IPS-18c (cell line): ENCODE results near the gene DNLZ.
"Not testable (repeated sequence)": the region's sequence is repeated elsewhere in the genome, so short reads cannot be mapped to it uniquely, and the experiment has no call there.

Experiments
- H3K4me3 ChIP-seq: 2 replicates; pipeline ENCODE4 v1.7.0; 2013; ENCODE audit warnings: low read depth, mild to moderate bottlenecking, low read length, moderate library complexity; ENCODE audit not compliant: insufficient read depth
- H3K9me3 ChIP-seq: one replicate; pipeline ENCODE4 v1.6.1; 2013; ENCODE audit warnings: mild to moderate bottlenecking, low read length, moderate library complexity; ENCODE audit not compliant: control insufficient read depth, insufficient read depth

The DNLZ gene

DNA sequence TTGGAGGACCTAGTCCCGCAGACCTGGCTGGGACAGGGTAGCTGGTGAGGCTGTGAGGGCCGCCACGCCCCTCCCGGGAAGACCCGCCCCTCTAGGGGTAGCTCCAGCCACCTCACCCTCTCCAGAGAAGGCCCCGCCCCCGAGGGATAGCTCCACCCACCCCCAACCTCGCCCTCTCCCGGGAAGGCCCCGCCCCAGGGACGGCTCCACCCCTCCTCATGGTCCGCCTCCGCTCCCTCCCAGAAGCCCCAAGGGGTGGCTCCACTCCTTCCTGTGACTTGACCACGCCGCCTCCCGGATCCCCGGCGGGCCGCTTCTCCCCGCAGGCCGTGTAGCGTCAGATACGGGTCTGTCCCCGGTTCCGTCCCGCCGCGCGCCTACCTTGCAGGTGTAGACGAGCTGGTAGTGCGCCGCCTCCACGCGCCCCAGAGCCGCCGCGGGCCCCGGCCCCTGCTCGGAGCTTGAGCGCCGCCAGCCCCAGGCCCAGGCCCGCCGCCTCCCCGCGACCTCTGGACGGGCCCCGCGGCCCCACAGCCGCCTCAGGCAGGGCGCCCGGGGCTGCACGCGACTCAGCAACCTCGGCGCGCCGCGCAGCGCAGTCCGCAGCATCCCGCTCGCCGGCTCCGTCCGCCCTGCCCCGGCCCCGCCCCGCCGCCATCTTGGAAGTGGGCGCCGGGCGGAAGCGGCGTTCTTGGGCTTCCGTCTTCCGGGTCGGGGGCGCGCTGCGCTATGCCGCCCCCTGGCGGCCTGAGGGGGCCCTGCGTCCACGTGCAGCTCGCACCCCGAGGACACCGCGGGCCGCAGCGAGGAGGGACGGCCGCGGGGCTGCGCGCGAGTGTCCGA, at the start of gene DNLZ:
TSS of gene DNLZ (minus strand) at position 639 of the 843 bp plus-strand sequence. CDS start at position 609, 30 bp downstream.
- no peaks in the 10 kb centered on the region for H3K9me3 ChIP-seq
- H3K4me3 ChIP-seq, result peak within 1 kb of the TSS; percentile 89

DNA sequence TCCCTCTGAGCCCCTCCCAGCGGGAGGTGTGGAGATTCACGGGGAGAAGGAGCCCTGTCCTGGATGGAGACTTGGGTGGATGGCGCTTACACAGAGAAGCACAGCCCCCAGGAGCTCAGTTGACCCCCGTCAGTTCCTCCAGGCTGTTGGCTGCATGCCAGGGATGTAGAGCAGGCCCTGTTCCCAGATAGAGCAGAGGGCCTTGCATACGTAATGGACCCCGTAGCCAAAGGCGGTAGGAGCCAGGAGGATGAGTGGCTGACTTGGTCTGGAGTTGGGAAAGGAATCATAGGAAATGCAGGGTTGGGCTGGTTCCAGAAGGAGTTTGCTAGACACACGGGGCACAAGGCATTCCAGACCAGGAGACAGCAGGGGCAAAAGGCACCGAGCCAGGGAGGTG, 49.4 kb upstream of the DNLZ start:
- Histone ChIP-seq H3K4me3 (no peak overlapping the region), H3K9me3 (no peaks in the 10 kb centered on the region)

DNA sequence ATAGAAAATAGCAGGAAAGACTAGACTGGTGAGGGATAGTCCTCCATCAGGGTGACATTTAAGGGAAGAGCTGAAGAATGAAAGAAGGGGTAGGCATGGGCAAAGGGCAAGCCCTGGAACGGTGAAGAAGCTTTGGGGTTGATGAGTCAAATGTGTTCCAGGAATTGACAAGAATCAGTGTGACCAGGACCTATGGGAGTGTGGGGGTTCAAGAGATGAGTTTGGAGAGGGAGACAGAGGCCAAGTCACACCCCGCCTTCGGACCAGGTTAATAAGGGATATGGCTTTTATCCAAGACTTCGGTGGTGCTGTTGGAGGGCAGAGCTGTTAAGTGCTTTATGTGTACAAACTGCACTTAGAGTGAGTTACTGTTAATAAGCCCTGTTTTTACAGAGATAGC, 47.8 kb upstream of the DNLZ start:
- H3K4me3 ChIP-seq, result peak overlapping the region; percentile 96
- H3K9me3 ChIP-seq, result peaks cover 2% of the 10 kb centered on the region

GRCh38 chr9:136410500-136411287, 47.1 kb upstream of the DNLZ start, which contains the start of the genes ENTR1 and PMPCA:
Gene ENTR1 (minus strand): TSS chr9:136410614. CDS start chr9:136410397, 217 bp downstream.
Gene PMPCA (plus strand): TSS chr9:136410658. CDS start chr9:136410669, 11 bp downstream.
- peaks cover 2% of the 10 kb centered on the region for H3K9me3 ChIP-seq
- H3K4me3 ChIP-seq, result peak within 1 kb of the TSS; percentile 96

DNA sequence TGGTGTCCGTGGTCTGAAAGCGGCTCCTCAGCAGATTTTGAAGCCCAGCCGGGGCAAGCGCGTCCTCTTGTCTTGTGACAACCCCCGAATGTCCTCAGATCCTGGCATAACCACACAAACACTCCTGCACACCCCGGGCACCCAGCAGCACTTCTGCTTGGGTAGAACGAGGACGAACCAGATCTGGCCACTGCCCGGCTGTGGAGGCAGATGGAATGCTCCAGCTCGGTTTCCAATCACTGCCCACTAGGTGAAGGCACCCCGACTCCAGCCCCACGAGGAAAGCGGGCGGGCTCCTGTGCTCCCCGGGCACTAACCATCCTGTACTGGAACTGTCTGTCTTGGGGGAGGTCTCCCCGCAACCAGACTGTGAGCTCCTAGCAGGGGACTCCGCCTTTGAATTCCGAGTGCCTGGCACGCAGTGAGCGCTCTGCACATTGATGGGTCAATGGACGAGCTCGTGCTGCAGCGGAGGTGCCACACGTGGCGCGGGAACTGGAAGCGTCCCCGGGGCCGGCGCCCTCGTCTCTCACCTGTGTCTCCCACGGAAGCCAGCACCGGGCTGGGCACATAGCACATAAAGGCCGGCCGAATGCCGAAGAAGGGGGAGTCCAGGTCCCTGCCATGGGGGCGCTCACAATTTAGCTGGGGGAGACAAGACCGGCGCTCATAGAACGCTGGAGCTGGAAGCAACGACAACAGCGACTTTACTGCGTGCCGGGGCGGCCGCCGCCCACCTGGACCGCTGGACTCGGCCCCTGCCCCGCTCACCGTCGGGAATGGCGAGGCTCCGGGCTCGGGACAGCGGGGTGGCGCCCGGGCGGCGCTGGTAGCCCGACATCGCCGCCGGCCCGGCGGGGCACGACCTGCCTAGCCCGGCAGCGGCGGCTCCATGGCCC, 46.3 kb upstream of the DNLZ start:
- peak overlapping the region; percentile 84 for H3K4me3 ChIP-seq
- H3K9me3 ChIP-seq, result peaks cover 2% of the 10 kb centered on the region

DNA sequence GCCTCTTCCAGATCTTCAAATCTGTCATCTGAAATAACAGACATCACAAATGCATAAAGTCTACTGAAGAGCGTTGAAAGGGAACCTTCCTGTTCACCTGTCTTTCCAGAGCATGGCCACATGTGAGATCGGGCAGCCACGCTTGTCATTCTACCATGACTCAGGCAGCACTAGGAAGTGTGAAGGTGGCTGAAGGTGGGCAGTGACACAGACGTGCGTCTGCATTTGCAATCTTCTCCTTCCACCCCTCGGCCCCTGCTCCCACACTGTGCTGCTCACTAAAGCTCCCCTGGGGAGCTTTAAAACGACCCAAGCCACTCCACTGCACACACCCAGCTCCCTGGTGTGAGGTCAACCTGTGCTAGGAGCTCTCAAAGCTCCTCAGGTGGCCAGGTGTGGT, 44.4 kb upstream of the DNLZ start:
- H3K9me3 ChIP-seq, result peaks cover 2% of the 10 kb centered on the region

GRCh38 chr9:136407061-136407460, 43.5 kb upstream of the DNLZ start:
- H3K4me3 ChIP-seq, H3K9me3 ChIP-seq: not testable (repeated sequence)

More for the DNA sequence above, 44.4 kb upstream of the DNLZ start:
- H3K4me3 ChIP-seq, result no peak overlapping the region

DNA sequence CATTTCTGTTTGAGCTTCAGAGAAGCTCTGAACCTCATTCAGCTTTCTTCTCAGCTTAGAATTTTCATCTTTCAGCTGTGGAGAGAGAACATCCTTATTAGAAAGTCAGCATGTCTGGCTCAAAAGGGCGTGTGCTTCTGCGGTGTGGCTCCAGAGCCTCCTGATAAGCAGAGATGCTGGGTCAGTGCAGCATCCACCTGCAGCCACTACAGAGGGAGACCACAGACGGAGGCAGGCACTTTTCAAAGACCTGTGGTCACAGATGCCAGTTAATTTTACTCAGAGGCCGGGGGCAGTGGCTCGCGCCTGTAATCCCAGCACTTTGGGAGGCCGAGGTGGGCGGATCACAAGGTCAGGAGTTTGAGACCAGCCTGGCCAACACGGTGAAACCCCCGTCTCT, 42.4 kb upstream of the DNLZ start:
- not testable (repeated sequence) for H3K9me3 ChIP-seq, H3K4me3 ChIP-seq

DNA sequence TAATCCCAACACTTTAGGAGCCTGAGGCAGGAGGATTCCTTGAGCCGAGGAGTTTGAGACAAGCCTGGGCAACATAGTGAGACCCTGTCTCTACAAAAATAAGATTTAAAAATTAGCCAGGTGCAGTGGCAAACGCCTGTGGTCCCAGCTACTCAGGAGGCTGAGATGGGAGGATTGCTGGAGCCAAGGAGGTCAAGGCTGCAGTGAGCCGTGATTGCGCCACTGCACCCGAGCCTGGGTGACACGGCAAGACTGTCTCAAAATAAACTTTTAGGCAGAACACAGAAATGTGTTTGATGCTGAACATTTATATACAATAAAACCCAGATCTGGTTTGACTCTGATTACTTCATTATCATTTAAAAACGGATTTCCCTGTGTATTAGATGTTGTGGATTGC, 41.9 kb upstream of the DNLZ start:
- H3K9me3 ChIP-seq, result peaks cover 2% of the 10 kb centered on the region

GRCh38 chr9:136404801-136405136, 41.2 kb upstream of the DNLZ start:
- no peak overlapping the region for H3K4me3 ChIP-seq

More for the DNA sequence above, 41.9 kb upstream of the DNLZ start:
- H3K4me3 ChIP-seq, result no peak overlapping the region

GRCh38 chr9:136403915-136404800, 40.6 kb upstream of the DNLZ start:
- Histone ChIP-seq H3K9me3 (peaks cover 2% of the 10 kb centered on the region), H3K4me3 (no peak overlapping the region)

More at GRCh38 chr9:136404801-136405136, 41.2 kb upstream of the DNLZ start:
- H3K9me3 ChIP-seq, result peaks cover 2% of the 10 kb centered on the region

DNA sequence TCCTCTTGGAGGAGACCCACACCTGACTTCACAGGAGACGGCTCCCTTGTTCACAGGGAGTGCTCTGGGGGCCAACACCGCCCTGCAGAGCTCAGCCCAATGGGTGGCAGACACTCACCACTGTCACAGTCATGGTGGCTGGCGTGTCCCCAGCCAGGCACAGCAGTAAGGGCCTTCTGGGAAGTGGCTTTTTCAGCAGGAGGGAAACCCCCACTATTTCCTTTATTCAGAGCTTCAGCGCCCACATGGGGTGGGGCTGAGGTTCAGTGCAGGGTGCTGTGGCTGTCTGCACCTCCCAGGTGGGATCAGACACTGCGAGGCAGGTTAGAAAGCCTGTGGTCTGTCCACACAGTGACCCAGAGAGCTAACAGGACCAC, 40.0 kb upstream of the DNLZ start:
- Histone ChIP-seq H3K9me3 (peaks cover 2% of the 10 kb centered on the region), H3K4me3 (no peak overlapping the region)

GRCh38 chr9:136402067-136402466, 38.5 kb upstream of the DNLZ start:
- peaks cover 2% of the 10 kb centered on the region for H3K9me3 ChIP-seq
- H3K4me3 ChIP-seq, result no peak overlapping the region

DNA sequence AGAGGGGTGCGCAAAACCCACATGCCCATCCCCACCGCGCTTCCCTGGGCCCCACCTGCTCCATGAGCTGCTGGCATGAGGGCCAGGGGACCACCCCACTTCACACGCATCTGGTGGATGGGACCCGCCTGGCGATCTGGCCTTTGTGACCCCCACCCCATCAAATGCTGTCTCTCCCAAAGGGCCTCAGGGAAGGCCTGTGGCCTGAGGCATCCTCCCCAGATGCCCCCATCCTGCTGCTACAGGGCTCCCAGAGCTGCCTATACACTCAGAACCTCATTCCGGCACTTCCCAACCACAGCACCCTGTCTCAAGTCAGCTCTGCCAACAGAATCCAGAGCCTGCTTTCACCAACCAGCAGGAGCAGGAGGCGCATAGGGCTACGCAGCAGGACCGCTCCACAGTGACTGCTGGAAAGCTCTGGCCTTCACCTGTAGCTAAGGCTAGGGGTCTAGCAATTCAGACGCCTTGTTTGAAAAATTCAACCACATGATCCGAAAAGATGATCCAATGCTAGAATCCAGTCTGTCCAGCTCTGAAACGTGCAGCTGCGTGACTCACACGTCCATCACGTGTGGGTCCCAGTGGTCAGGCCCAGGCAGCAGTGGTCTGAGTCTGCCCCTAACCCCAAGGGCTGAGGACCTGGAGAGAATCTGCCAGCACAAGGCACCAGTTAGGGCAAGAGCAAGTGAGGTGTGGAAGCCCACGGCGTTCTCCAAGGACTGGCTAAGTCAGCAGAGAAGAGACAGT, 37.8 kb upstream of the DNLZ start:
- Histone ChIP-seq H3K4me3 (no peak overlapping the region), H3K9me3 (no peaks in the 10 kb centered on the region)

DNA sequence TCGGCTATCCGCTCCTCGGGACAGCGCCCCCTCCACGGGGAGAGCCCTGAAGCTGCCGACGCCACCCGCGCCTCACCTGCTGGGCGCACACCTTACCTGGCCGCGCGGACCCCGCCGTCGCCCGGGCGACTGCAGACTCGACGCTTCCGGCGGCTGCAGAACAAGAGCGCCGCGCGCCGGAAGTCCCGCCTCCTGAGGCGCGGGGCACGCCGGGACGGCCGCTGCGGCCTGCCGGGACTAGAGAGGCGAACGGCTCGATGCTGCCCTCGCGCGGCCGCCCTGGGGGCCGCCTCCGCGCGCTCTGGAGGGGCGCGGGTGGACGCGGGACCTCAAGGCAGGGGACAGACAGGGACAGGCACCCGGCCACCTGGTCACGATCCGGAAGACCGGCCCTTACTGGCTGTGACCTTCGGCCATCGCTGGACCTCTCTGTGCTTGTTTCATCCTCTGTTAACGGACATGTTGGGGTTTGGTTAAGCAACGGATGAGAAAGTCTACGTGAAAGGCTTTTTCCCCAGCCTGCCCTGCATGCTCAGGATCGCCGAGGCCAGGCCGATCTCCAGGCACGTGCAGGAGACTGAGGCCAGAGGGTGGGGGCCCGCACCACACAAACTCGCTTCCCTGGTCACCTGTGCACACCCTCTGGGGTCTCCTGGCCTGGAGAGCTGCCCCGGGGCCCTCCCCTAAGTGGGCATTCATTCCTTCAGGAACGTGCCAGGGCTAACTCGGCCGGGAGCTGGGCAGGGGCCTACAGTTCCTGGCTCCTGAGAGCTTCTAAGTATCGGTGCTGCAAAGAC, 36.7 kb upstream of the DNLZ start, which contains the start of gene SNAPC4:
TSS of gene SNAPC4 (minus strand) at position 133 of the 797 bp plus-strand sequence. CDS start 1,742 bp downstream, outside the sequence.
- peak within 1 kb of the TSS; percentile 87 for H3K4me3 ChIP-seq
- no peaks in the 10 kb centered on the region for H3K9me3 ChIP-seq
